HG03097 (cell line): Measurements from ENCODE around the gene TMEM202.
"Not testable (repeated sequence)": the region's sequence is repeated elsewhere in the genome, so short reads cannot be mapped to it uniquely, and the experiment has no call there.

Experiments used
- ATAC-seq: cut with Tn5 transposase; IDR thresholded peaks from one replicate; pipeline ENCODE4 v1.9.1; 2021; ENCODE audit not compliant: unreplicated experiment, low FRiP score

Gene TMEM202

GRCh38 chr15:72398648-72399047 lies 543 bp downstream of the TMEM202 start:
- ATAC-seq: no peak

- no peak for ATAC-seq
Measured at GRCh38 chr15:72402726-72403125, 4.6 kb downstream of the TMEM202 start.

- ATAC-seq: no peak
Measured at GRCh38 chr15:72404356-72404755, 6.3 kb downstream of the TMEM202 start.

GRCh38 chr15:72404841-72405240 lies 6.7 kb downstream of the TMEM202 start:
- no peak for ATAC-seq

GRCh38 chr15:72406936-72407335 lies 8.8 kb downstream of the TMEM202 start:
- no peak for ATAC-seq

GRCh38 chr15:72411111-72411510 lies 13.0 kb downstream of the TMEM202 start:
- no peak for ATAC-seq

DNA sequence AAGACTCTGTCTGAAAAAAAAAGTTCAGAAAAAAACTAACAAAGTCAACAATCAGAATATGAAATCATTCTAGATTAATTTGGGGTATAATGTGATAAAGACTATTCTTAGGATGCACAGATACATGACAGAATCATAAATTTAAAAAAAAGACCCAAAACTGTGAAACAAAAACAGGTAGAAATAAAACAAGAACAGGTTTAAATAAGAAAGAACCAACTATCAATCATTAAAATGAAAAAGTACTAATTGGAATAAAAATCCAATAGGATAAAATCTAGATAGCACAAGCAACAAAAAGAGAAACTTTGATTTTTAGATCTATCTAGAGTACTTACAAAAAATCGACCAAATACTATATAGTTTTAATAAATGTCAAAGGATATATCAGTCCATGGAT lies 13.4 kb downstream of the TMEM202 start:
- no peak for ATAC-seq

- not testable (repeated sequence) for ATAC-seq
Measured at GRCh38 chr15:72413337-72413736, 15.2 kb downstream of the TMEM202 start.

GRCh38 chr15:72415304-72415703 lies 17.2 kb downstream of the TMEM202 start:
- ATAC-seq: no peak

GRCh38 chr15:72419768-72420167 lies 21.7 kb downstream of the TMEM202 start:
- ATAC-seq: not testable (repeated sequence)

GRCh38 chr15:72420576-72420975 lies 22.5 kb downstream of the TMEM202 start:
- no peak for ATAC-seq

- no peak for ATAC-seq
Measured at GRCh38 chr15:72421484-72421883, 23.4 kb downstream of the TMEM202 start.

GRCh38 chr15:72423256-72423655 lies 25.2 kb downstream of the TMEM202 start:
- no peak for ATAC-seq

DNA sequence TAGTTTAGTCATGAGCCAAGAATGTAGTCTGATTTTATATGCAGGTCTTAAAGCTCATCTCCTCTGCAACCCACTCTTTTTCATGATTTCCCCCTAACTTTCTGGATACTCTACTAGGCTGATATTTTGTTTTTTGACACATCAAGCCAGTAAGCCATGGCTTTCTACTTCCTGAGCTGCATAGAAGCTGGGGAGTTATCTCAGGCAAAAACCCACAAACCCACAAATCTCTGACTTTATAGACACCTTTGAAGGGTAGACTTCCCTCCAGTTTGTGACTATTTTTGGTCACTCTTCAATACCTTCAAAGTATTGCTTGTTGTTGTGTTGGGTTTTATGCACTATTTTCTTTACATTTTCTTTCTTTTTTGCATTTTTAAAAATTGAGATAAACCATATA lies 28.6 kb downstream of the TMEM202 start:
- no peak for ATAC-seq

GRCh38 chr15:72437650-72438316 lies 39.7 kb downstream of the TMEM202 start:
- no peak for ATAC-seq

DNA sequence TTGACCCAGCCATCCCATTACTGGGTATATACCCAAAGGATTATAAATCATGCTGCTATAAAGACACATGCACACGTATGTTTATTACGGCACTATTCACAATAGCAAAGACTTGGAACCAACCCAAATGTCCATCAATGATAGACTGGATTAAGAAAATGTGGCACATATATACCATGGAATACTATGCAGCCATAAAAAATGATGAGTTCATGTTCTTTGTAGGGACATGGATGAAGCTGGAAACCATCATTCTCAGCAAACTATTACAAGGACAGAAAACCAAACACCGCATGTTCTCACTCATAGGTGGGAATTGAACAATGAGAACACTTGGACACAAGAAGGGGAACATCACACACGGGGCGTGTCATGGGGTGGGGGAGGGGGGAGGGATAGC lies 44.7 kb downstream of the TMEM202 start:
- not testable (repeated sequence) for ATAC-seq

- no peak for ATAC-seq
Measured at GRCh38 chr15:72445426-72445825, 47.3 kb downstream of the TMEM202 start.

- no peak for ATAC-seq
Measured at GRCh38 chr15:72450805-72451204, 52.7 kb downstream of the TMEM202 start.

DNA sequence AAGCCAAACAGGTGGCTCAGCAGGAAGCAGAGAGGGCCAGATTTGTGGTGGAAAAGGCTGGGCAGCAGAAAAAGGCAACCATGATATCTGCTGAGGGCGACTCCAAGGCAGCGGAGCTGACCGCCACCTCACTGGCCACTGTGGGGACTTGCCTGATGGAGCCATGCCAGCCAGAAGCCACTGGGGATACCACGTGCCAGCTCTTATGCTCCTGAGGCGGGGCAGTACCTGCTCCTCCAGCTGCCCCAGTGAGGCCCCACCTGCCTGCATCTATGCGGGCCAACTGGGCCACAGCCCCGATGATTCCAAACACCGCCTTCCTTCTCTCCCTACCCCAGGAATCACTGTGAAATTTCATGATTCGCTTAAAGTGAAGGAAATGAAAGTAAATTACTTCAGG lies 53.1 kb downstream of the TMEM202 start:
- ATAC-seq: no peak

DNA sequence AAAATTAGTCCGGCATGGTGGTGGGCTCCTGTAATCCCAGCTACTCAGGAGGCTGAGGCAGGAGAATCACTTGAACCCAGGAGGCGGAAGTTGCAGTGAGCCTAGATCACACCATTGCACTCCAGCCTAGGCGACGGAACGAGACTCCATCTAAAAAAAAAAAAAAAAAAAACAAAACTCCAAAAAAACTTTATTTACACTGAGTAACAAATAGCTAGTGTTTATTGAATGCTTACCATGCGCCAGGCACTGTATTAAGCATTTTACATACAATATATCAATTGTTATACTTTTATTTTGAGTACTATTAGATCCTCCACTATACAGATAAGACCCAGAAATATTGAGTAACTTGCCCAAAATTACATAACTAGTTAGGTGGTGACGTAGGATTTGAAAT lies 58.6 kb downstream of the TMEM202 start:
- ATAC-seq: no peak
